Endodermal cell (in vitro differentiated cells): ENCODE data around the gene AGTRAP. TPM values are rescaled to one million over a fixed set of nuclear protein-coding genes. Genes with fewer than 3 reads are reported as not detected.
A peak's percentile ranks its signal among the peaks of the same experiment; 100 is the strongest.

ENCODE experiments used
- DNase-seq: peaks from one replicate; pipeline ENCODE4 v3.0.0-alpha.2; 2017
- H3K27ac ChIP-seq: 2 replicates; pipeline ENCODE4 v1.5.1; 2013; ENCODE audit warnings: mild to moderate bottlenecking, low read depth, low read length, moderate library complexity
- H3K27me3 ChIP-seq: 2 replicates; pipeline ENCODE4 v1.6.1; 2013; ENCODE audit warnings: mild to moderate bottlenecking, low read length, moderate library complexity; ENCODE audit not compliant: insufficient read depth, control insufficient read depth, poor library complexity, severe bottlenecking
- H3K36me3 ChIP-seq: 2 replicates; pipeline ENCODE4 v1.7.0; 2013; ENCODE audit warnings: mild to moderate bottlenecking, low read length, moderate library complexity; ENCODE audit not compliant: control insufficient read depth, insufficient read depth
- H3K4me1 ChIP-seq: one replicate; pipeline ENCODE4 v1.7.0; 2013; ENCODE audit warnings: low read length; ENCODE audit not compliant: control insufficient read depth, insufficient read depth
- H3K4me3 ChIP-seq: 2 replicates; pipeline ENCODE4 v1.5.1; 2013; ENCODE audit warnings: mild to moderate bottlenecking, low read length, moderate library complexity
- H3K9ac ChIP-seq: 2 replicates; pipeline ENCODE4 v1.6.1; 2013; ENCODE audit warnings: mild to moderate bottlenecking, low read length, moderate library complexity; ENCODE audit not compliant: poor library complexity, severe bottlenecking; ENCODE audit errors: extremely low read depth
- H3K9me3 ChIP-seq: 2 replicates; pipeline ENCODE4 v1.6.1; 2013; ENCODE audit warnings: mild to moderate bottlenecking, low read length, moderate library complexity; ENCODE audit not compliant: control insufficient read depth
- H3K27ac Mint-ChIP-seq: 2 replicates; pipeline ENCODE4 v1.8.0; 2020; ENCODE audit warnings: mixed read lengths
- H3K27me3 Mint-ChIP-seq: 2 replicates; pipeline ENCODE4 v1.8.0; 2021; ENCODE audit warnings: mild to moderate bottlenecking, mixed read lengths; ENCODE audit not compliant: insufficient read depth
- H3K36me3 Mint-ChIP-seq: 2 replicates; pipeline ENCODE4 v1.8.0; 2020; ENCODE audit warnings: low read depth, mixed read lengths
- H3K4me1 Mint-ChIP-seq: 2 replicates; pipeline ENCODE4 v1.8.0; 2020; ENCODE audit warnings: mixed read lengths
- H3K4me3 Mint-ChIP-seq: 2 replicates; pipeline ENCODE4 v1.8.0; 2020; ENCODE audit warnings: mild to moderate bottlenecking, moderate library complexity, mixed read lengths
- H3K9me3 Mint-ChIP-seq: 2 replicates; pipeline ENCODE4 v1.8.0; 2020; ENCODE audit warnings: mild to moderate bottlenecking, mixed read lengths
- CTCF ChIP-seq: fragments of 200-600 bp; sonication (generic); conservative IDR thresholded peaks from 2 replicates; pipeline ENCODE4 v1.5.0; 2021; ENCODE audit warnings: antibody characterized with exemption, mild to moderate bottlenecking
- WGBS, 2 experiments: methylation state at CpG; one replicate each; pipeline versions ENCODE4 v1.1.5 to v1.1.7; 2013; ENCODE audit warnings: missing lambda C conversion rate in 2 of 2, mixed read lengths in 1 of 2; ENCODE audit not compliant: insufficient coverage in 1 of 2, insufficient read length in 1 of 2; 5-methylcytosine and 5-hydroxymethylcytosine counted together
- total RNA-seq, 2 donors: library from RNA; stranded (reverse); fragmentation: NEBNext Ultra II Directional in 1 of 2; extraction: Animal tissue kit (Norgen Biotek cat#: 25700) in 1 of 2; gene quantifications; 2 replicates in 1 of 2; 3 replicates in 1 of 2; pipeline ENCODE4 v1.2.1, GENCODE V29; 2021

Gene AGTRAP
- total RNA-seq, 2 donors from 2014 or later, result 71.3 to 81.2 TPM

GRCh38 chr1:11693024-11693590, 42.8 kb upstream of the AGTRAP start:
- 73 to 75% methylated on average over 6 of the region's 6 CpGs for WGBS, 2 experiments
- DNase-seq, result no peak
- Mint-ChIP-seq H3K36me3 (no peaks in the 10 kb centered on the region), H3K9me3 (no peaks in the 10 kb centered on the region), H3K4me3 (peak overlapping the region; percentile 91), H3K4me1 (peaks cover 25% of the 10 kb centered on the region), H3K27me3 (peaks cover 20% of the 10 kb centered on the region), H3K27ac (no peak overlapping the region)
- Histone ChIP-seq H3K36me3 (no peaks in the 10 kb centered on the region), H3K9me3 (no peaks in the 10 kb centered on the region), H3K27me3 (peaks cover 39% of the 10 kb centered on the region), H3K4me1 (no peaks in the 10 kb centered on the region), H3K27ac (no peak overlapping the region), H3K4me3 (no peak overlapping the region), H3K9ac (no peak overlapping the region)
- TF ChIP-seq CTCF, result no peak

GRCh38 chr1:11693917-11694316, 42.0 kb upstream of the AGTRAP start:
- H3K4me1 Mint-ChIP-seq, result peaks cover 25% of the 10 kb centered on the region
- no peak for DNase-seq
- no peak overlapping the region for H3K27ac Mint-ChIP-seq
- no peak overlapping the region for H3K4me3 Mint-ChIP-seq
- no peaks in the 10 kb centered on the region for H3K36me3 ChIP-seq
- H3K4me1 ChIP-seq, result no peaks in the 10 kb centered on the region
- no peak for TF ChIP-seq CTCF
- no peaks in the 10 kb centered on the region for H3K9me3 ChIP-seq
- 75 to 88% methylated on average over 3 to 5 of the region's 5 CpGs for WGBS, 2 experiments
- no peaks in the 10 kb centered on the region for H3K9me3 Mint-ChIP-seq
- H3K27me3 Mint-ChIP-seq, result peaks cover 20% of the 10 kb centered on the region
- H3K36me3 Mint-ChIP-seq, result no peaks in the 10 kb centered on the region
- no peak overlapping the region for H3K4me3 ChIP-seq
- peaks cover 39% of the 10 kb centered on the region for H3K27me3 ChIP-seq
- H3K9ac ChIP-seq, result no peak overlapping the region
- H3K27ac ChIP-seq, result no peak overlapping the region

GRCh38 chr1:11695861-11696260, 40.1 kb upstream of the AGTRAP start:
- TF ChIP-seq CTCF, result no peak
- no peaks in the 10 kb centered on the region for H3K9me3 ChIP-seq
- H3K27ac ChIP-seq, result peak overlapping the region; percentile 8
- Mint-ChIP-seq H3K36me3 (no peaks in the 10 kb centered on the region), H3K9me3 (no peaks in the 10 kb centered on the region), H3K4me1 (peaks cover 20% of the 10 kb centered on the region), H3K27me3 (peaks cover 19% of the 10 kb centered on the region), H3K27ac (no peak overlapping the region), H3K4me3 (no peak overlapping the region)
- H3K36me3 ChIP-seq, result no peaks in the 10 kb centered on the region
- H3K4me1 ChIP-seq, result no peaks in the 10 kb centered on the region
- no peak overlapping the region for H3K4me3 ChIP-seq
- 81 to 82% methylated on average over 2 to 6 of the region's 6 CpGs for WGBS, 2 experiments
- H3K27me3 ChIP-seq, result peaks cover 27% of the 10 kb centered on the region
- DNase-seq, result no peak
- no peak overlapping the region for H3K9ac ChIP-seq
